HCT116 (cell line): ENCODE measurements around the gene ZNF501. TPM values are rescaled to one million over a fixed set of nuclear protein-coding genes. Genes with fewer than 3 reads are reported as not detected.
A peak's percentile ranks its signal among the peaks of the same experiment; 100 is the strongest.

Experiments
- ATAC-seq: fragments of 200-7000 bp; cut with Tn5 transposase; 2 replicates; pipeline ENCODE4 v1.9.1; 2020; ENCODE audit warnings: mild to moderate bottlenecking, moderate library complexity
- BruUV-seq: library from RNA; stranded (reverse); fragments of 400-500 nt; replicated peaks from 2 replicates; lab custom pipeline; 2021; lab: Mats Ljungman, UMichigan
- CTCF ChIA-PET: fragments of 300-600 bp; sonication (Branson Sonifier 250); formaldehyde crosslinking; loops from one replicate; lab custom pipeline; 2021; ENCODE audit warnings: antibody characterized with exemption; lab: Charles Lee
- POLR2A ChIA-PET: fragments of 300-600, 350-600 bp; sonication (Branson Sonifier 250); formaldehyde crosslinking; loops from one replicate; lab custom pipeline; 2021; ENCODE audit warnings: antibody characterized with exemption; lab: Charles Lee
- RAD21 ChIA-PET, 2 experiments: fragments of 300-600 bp; sonication (Branson Sonifier 250); formaldehyde crosslinking; loops; one replicate each; lab custom pipeline; 2023; ENCODE audit warnings: low total read pairs in 2 of 2; ENCODE audit not compliant: uncharacterized antibody in 2 of 2, unreplicated experiment in 2 of 2, low non-redundant PET in 1 of 2; lab: Charles Lee
- DNase-seq: peaks from one replicate; pipeline ENCODE4 v3.0.0-alpha.2; 2010; ENCODE audit warnings: low read depth, low spot score
- H2AFZ ChIP-seq: fragments of 200-600 bp; shearing (Covaris generic), sonication (generic); 2 replicates; pipeline ENCODE4 v1.6.1; 2017; ENCODE audit warnings: low read depth, mixed run types, mixed read lengths, antibody characterized with exemption, low read length; ENCODE audit not compliant: poor library complexity, severe bottlenecking
- H3K27ac ChIP-seq: 2 replicates; pipeline ENCODE4 v1.5.1; 2012; ENCODE audit warnings: low read depth, low read length
- H3K27me3 ChIP-seq: fragments of 200-600 bp; sonication (generic); 2 replicates; pipeline ENCODE4 v1.6.1; 2016; ENCODE audit warnings: mixed run types, low read length, mixed read lengths; ENCODE audit not compliant: insufficient read depth
- H3K36me3 ChIP-seq, 2 experiments: fragments of 200-500 bp in 1 of 2; fragments of 200-600 bp in 1 of 2; sonication (Bioruptor generic) in 1 of 2; sonication (generic) in 1 of 2; 2 replicates each; pipeline versions ENCODE4 v1.5.1 to v1.6.1; 2014 to 2016; ENCODE audit warnings: low read length in 2 of 2, inconsistent platforms in 1 of 2, mixed read lengths in 1 of 2, mixed run types in 1 of 2; ENCODE audit not compliant: insufficient read depth in 2 of 2, control insufficient read depth in 1 of 2
- H3K4me1 ChIP-seq, 2 experiments: fragments of 200-600 bp in 1 of 2; sonication (generic) in 1 of 2; 2 replicates each; pipeline versions ENCODE4 v1.5.1 to v1.6.1; 2012 to 2017; ENCODE audit warnings: low read length in 2 of 2, inconsistent platforms in 1 of 2, mild to moderate bottlenecking in 1 of 2, mixed read lengths in 1 of 2, mixed run types in 1 of 2, moderate library complexity in 1 of 2; ENCODE audit not compliant: insufficient read depth in 2 of 2, control insufficient read depth in 1 of 2
- H3K4me2 ChIP-seq: fragments of 200-600 bp; sonication (generic); 2 replicates; pipeline ENCODE4 v1.6.1; 2017; ENCODE audit warnings: mixed run types, low read length, mixed read lengths
- H3K4me3 ChIP-seq, 2 experiments: fragments of 200-600 bp in 1 of 2; sonication (generic) in 1 of 2; replicated peaks in 1 of 2; 2 replicates each; pipeline ENCODE4 v1.5.1; 2011 to 2016; ENCODE audit warnings: low read length in 2 of 2, control low read depth in 1 of 2, low read depth in 1 of 2, mild to moderate bottlenecking in 1 of 2, mixed read lengths in 1 of 2, mixed run types in 1 of 2
- H3K79me2 ChIP-seq: fragments of 200-600 bp; sonication (generic); 2 replicates; pipeline ENCODE4 v1.6.1; 2017; ENCODE audit warnings: mild to moderate bottlenecking, mixed run types, low read length, moderate library complexity, mixed read lengths; ENCODE audit not compliant: insufficient read depth
- H3K9ac ChIP-seq: fragments of 200-600 bp; sonication (generic); 2 replicates; pipeline ENCODE4 v1.6.1; 2016; ENCODE audit warnings: low read length, mixed read lengths
- H3K9me2 ChIP-seq: fragments of 200-600 bp; sonication (generic), shearing (Covaris generic); 2 replicates; pipeline ENCODE4 v1.6.1; 2017; ENCODE audit warnings: mixed run types, mild to moderate bottlenecking, moderate library complexity; ENCODE audit not compliant: insufficient read depth
- H3K9me3 ChIP-seq, 2 experiments: fragments of 200-500 bp in 1 of 2; fragments of 200-600 bp in 1 of 2; sonication (Bioruptor generic) in 1 of 2; sonication (generic) in 1 of 2; 2 replicates each; pipeline ENCODE4 v1.6.1; 2014 to 2017; ENCODE audit warnings: low read length in 2 of 2, mixed read lengths in 2 of 2, inconsistent platforms in 1 of 2, low read depth in 1 of 2, mild to moderate bottlenecking in 1 of 2, mixed run types in 1 of 2, moderate library complexity in 1 of 2; ENCODE audit not compliant: control insufficient read depth in 1 of 2, insufficient read depth in 1 of 2
- H4K20me1 ChIP-seq: fragments of 200-600 bp; sonication (generic), shearing (Covaris generic); 2 replicates; pipeline ENCODE4 v1.6.1; 2017; ENCODE audit warnings: mixed run types, mild to moderate bottlenecking, moderate library complexity; ENCODE audit not compliant: insufficient read depth
- CBX3 ChIP-seq: IDR thresholded peaks from 2 replicates; pipeline ENCODE4 v1.6.1; 2012; ENCODE audit warnings: low read depth
- CEBPB ChIP-seq: IDR thresholded peaks from 2 replicates; pipeline ENCODE4 v1.6.1; 2012; ENCODE audit warnings: low read depth
- EGR1 ChIP-seq: IDR thresholded peaks from 2 replicates; pipeline ENCODE4 v1.6.1; 2012; ENCODE audit warnings: low read depth
- EZH2 ChIP-seq: fragments of 200-600 bp; sonication (generic); IDR thresholded peaks from 2 replicates; pipeline ENCODE4 v1.6.1; 2017; ENCODE audit warnings: antibody characterized with exemption, mixed run types
- EZH2phosphoT487 ChIP-seq: fragments of 200-600 bp; IDR thresholded peaks from 2 replicates; pipeline ENCODE4 v1.6.1; 2018; ENCODE audit warnings: antibody characterized with exemption, borderline replicate concordance
- JUND ChIP-seq: IDR thresholded peaks from 2 replicates; pipeline ENCODE4 v1.6.1; 2012
- POLR2A ChIP-seq: IDR thresholded peaks from 2 replicates; pipeline ENCODE4 v1.7.0; 2011; ENCODE audit warnings: borderline replicate concordance; ENCODE audit not compliant: insufficient read depth, insufficient read length; ENCODE audit errors: extremely low read depth
- POLR2AphosphoS5 ChIP-seq: IDR thresholded peaks from 2 replicates; pipeline ENCODE4 v1.6.1; 2011; ENCODE audit warnings: mild to moderate bottlenecking, low read depth, low read length, moderate library complexity
- RAD21 ChIP-seq: IDR thresholded peaks from 2 replicates; pipeline ENCODE4 v1.6.1; 2012; ENCODE audit warnings: low read depth, mild to moderate bottlenecking
- SIN3A ChIP-seq: IDR thresholded peaks from 2 replicates; pipeline ENCODE4 v1.6.1; 2012; ENCODE audit warnings: low read depth
- SP1 ChIP-seq: IDR thresholded peaks from 2 replicates; pipeline ENCODE4 v1.6.1; 2012; ENCODE audit warnings: low read depth
- SRF ChIP-seq: IDR thresholded peaks from 2 replicates; pipeline ENCODE4 v1.6.1; 2012; ENCODE audit warnings: low read depth
- TCF7L2 ChIP-seq: IDR thresholded peaks from 2 replicates; pipeline ENCODE4 v1.7.0; 2011; ENCODE audit warnings: borderline replicate concordance, inconsistent platforms; ENCODE audit not compliant: insufficient read depth, insufficient read length; ENCODE audit errors: extremely low read depth
- YY1 ChIP-seq: IDR thresholded peaks from 2 replicates; pipeline ENCODE4 v1.6.1; 2011; ENCODE audit warnings: low read length, low read depth, moderate library complexity, mild to moderate bottlenecking; ENCODE audit not compliant: insufficient replicate concordance; ENCODE audit errors: extremely low read depth
- ZFX ChIP-seq: fragments of 450-650 bp; IDR thresholded peaks from 2 replicates; pipeline ENCODE4 v1.6.1; 2017
- ZNF274 ChIP-seq: fragments of 200-500 bp; sonication (Bioruptor generic); IDR thresholded peaks from 2 replicates; pipeline ENCODE4 v1.6.1; 2014; ENCODE audit warnings: mild to moderate bottlenecking, low read depth, low read length, inconsistent platforms
- intact Hi-C: fragments of 100-400 bp; cut with micrococcal nuclease; formaldehyde crosslinking; loops from 2 replicates; pipeline ENCODE4 v1.10.0; 2022
- total RNA-seq: library from RNA; stranded (reverse); gene quantifications from one replicate; pipeline ENCODE4 v1.2.1, GENCODE V29; 2021; ENCODE audit not compliant: unreplicated experiment
- TF ChIP-seq, protein P1 (sequence below): IDR thresholded peaks from 2 replicates; pipeline ENCODE4 v1.6.1; 2012
- TF ChIP-seq, protein P2 (sequence below): IDR thresholded peaks from 2 replicates; pipeline ENCODE4 v1.6.1; 2012; ENCODE audit warnings: low read depth

ZNF501 gene
- total RNA-seq, 1 experiment from 2014 or later, result 0.12 TPM

DNA sequence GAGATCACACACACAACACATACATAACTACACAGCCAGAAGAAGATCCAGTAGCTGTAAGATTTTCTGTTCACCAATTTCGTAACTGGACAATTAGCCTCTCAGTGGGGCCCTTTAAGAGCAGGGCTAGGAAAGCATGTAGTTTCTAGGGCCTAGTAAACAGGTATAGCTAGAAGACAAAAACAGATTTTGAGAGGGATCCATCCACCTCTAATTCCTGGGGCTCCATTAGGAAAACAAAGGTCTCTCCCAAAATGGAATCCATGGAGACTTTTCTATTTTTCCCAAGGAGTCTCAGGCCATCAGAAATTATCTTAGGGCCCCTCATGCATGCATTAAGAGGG, 42.6 kb downstream of the ZNF501 start:
- Histone ChIP-seq H4K20me1 (no peaks in the 10 kb centered on the region), H3K4me3 (no peak overlapping the region), H3K4me2 (no peak overlapping the region), H3K36me3 (peaks cover 7 to 42% of the 10 kb centered on the region in 2 experiments), H2AFZ (no peak overlapping the region), H3K27ac (no peak overlapping the region), H3K9me2 (no peaks in the 10 kb centered on the region)
- POLR2A ChIA-PET, result no interaction called here
- RAD21 ChIA-PET, result no interaction called here
- CTCF ChIA-PET, result no interaction called here
- intact Hi-C loops, result no loop called here
- ATAC-seq (no peak), DNase-seq (no peak)
- BruUV-seq, result no TSS peak
- TF ChIP-seq CBX3, result peak; percentile 59; the same call in 1 of the 2 replicates
- TF ChIP-seq EZH2, result no peak
- no peak for TF ChIP-seq POLR2A
- no peak for TF ChIP-seq SRF
- TF ChIP-seq, all 23 proteins: peak for 1
- H3K4me1 ChIP-seq, result no peaks in the 10 kb centered on the region
- peaks cover 8 to 34% of the 10 kb centered on the region in 2 experiments; a peak in 3 of 4 replicates for H3K9me3 ChIP-seq
- H3K9ac ChIP-seq, result no peak overlapping the region
- no peaks in the 10 kb centered on the region for H3K27me3 ChIP-seq
- H3K79me2 ChIP-seq, result peaks cover 70% of the 10 kb centered on the region

DNA sequence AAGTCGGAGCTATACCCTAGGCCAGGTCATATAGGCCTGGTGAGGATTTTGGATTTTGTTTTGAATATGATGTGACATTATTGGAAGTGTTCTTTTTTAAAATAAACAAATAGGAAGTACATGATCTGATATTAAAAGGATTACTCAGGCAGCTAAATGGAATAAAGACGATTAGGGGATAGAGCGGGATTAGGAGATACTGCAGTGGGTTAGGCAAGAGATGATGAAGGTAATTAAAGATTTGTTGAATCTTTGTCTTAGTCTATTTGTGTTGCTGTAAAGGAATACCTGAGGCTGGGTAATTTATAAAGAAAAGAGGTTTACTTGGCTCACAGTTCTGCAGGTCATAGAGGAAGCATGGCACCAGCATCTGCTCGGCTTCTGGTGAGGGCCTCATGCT, 53.5 kb downstream of the ZNF501 start:
- Histone ChIP-seq H3K79me2 (no peaks in the 10 kb centered on the region), H3K9ac (no peak overlapping the region), H3K4me3 (no peak overlapping the region), H2AFZ (no peak overlapping the region), H3K9me3 (no peaks in the 10 kb centered on the region), H3K4me2 (no peak overlapping the region), H3K9me2 (no peaks in the 10 kb centered on the region), H3K27me3 (no peaks in the 10 kb centered on the region), H3K4me1 (no peaks in the 10 kb centered on the region), H3K27ac (no peak overlapping the region), H4K20me1 (no peaks in the 10 kb centered on the region), H3K36me3 (peaks cover 13 to 15% of the 10 kb centered on the region in 2 experiments; a peak in 3 of 4 replicates)
- intact Hi-C loops, result no loop called here
- RAD21 ChIA-PET, result no interaction called here
- TF ChIP-seq RAD21 (no peak), JUND (no peak), POLR2AphosphoS5 (no peak), CEBPB (no peak), ZFX (no peak), TCF7L2 (no peak), EZH2phosphoT487 (no peak), YY1 (no peak), SRF (no peak), EZH2 (no peak), ZNF274 (no peak), SP1 (no peak), CBX3 (no peak), EGR1 (no peak), SIN3A (no peak)
- TF ChIP-seq, protein P1, sequence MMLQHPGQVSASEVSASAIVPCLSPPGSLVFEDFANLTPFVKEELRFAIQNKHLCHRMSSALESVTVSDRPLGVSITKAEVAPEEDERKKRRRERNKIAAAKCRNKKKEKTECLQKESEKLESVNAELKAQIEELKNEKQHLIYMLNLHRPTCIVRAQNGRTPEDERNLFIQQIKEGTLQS, result no peak
- TF ChIP-seq, protein P2, sequence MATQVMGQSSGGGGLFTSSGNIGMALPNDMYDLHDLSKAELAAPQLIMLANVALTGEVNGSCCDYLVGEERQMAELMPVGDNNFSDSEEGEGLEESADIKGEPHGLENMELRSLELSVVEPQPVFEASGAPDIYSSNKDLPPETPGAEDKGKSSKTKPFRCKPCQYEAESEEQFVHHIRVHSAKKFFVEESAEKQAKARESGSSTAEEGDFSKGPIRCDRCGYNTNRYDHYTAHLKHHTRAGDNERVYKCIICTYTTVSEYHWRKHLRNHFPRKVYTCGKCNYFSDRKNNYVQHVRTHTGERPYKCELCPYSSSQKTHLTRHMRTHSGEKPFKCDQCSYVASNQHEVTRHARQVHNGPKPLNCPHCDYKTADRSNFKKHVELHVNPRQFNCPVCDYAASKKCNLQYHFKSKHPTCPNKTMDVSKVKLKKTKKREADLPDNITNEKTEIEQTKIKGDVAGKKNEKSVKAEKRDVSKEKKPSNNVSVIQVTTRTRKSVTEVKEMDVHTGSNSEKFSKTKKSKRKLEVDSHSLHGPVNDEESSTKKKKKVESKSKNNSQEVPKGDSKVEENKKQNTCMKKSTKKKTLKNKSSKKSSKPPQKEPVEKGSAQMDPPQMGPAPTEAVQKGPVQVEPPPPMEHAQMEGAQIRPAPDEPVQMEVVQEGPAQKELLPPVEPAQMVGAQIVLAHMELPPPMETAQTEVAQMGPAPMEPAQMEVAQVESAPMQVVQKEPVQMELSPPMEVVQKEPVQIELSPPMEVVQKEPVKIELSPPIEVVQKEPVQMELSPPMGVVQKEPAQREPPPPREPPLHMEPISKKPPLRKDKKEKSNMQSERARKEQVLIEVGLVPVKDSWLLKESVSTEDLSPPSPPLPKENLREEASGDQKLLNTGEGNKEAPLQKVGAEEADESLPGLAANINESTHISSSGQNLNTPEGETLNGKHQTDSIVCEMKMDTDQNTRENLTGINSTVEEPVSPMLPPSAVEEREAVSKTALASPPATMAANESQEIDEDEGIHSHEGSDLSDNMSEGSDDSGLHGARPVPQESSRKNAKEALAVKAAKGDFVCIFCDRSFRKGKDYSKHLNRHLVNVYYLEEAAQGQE, result no peak
- CTCF ChIA-PET, result no interaction called here
- DNase-seq, result no peak
- ATAC-seq, result no peak
- BruUV-seq, result no TSS peak
- POLR2A ChIA-PET, result no interaction called here
